ENCODE data around the gene ANXA6. TPM values are rescaled to one million over a fixed set of nuclear protein-coding genes. Genes with fewer than 3 reads are reported as not detected.

Gene ANXA6
- total RNA-seq, 1 donor, result 194 TPM

GRCh38 chr5:151132963-151133362, 24.6 kb downstream of the ANXA6 start:
- no peak for DNase-seq (ENCODE audit: low read depth)
- TF ChIP-seq, protein P1, sequence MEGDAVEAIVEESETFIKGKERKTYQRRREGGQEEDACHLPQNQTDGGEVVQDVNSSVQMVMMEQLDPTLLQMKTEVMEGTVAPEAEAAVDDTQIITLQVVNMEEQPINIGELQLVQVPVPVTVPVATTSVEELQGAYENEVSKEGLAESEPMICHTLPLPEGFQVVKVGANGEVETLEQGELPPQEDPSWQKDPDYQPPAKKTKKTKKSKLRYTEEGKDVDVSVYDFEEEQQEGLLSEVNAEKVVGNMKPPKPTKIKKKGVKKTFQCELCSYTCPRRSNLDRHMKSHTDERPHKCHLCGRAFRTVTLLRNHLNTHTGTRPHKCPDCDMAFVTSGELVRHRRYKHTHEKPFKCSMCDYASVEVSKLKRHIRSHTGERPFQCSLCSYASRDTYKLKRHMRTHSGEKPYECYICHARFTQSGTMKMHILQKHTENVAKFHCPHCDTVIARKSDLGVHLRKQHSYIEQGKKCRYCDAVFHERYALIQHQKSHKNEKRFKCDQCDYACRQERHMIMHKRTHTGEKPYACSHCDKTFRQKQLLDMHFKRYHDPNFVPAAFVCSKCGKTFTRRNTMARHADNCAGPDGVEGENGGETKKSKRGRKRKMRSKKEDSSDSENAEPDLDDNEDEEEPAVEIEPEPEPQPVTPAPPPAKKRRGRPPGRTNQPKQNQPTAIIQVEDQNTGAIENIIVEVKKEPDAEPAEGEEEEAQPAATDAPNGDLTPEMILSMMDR (IDR thresholded peaks at IDR 0.05; ENCODE audit: insufficient read depth, low read length), result no peak
- no peak overlapping the region for H3K4me3 ChIP-seq (ENCODE audit: low read depth, low read length)

DNA sequence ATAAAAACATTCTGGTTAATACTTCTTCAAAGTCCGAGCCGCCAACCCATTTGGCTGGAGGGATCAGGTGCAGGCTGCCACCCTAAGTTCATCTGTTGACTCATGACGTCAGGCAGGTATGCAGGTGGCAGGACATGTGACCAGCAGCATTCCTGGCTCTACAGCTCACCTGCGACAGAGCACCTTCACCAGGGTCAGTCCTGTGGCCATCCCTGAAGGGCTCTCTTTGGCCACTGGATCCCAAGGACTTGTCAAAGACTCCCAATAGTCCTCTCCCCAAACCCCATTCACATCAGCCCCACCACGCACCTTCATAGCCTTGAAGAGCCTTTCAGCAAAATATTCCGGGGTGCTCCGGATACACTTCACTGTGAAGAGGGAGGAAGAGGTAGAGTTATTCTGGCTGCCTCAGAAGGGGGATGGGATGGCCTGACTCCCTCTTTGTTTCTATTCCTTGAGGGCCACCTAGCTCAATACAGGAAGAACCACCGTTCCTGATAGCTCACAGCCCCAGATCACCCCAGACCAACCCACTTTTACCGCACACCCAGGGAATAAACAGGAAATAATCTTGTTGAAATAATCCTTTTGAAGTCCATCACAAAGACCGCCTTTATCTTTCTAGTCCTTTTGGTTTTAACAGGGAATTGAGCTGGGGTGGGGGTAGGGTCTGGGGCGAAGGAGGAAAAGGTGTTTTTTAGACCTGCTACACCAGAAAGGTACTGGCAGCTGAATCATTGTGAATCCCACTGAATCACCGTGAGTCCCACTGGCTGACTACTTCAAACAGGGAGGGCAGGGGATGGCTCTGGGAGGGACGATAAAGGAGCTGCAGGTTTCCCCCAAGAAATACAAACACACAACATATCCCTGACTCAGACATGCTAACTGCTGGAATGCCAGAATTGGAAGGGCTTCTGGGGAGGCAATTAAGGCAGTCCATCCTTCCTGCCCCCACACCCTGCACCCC, 26.4 kb downstream of the ANXA6 start:
- TF ChIP-seq, protein P1 (IDR thresholded peaks at IDR 0.05; ENCODE audit: insufficient read depth, low read length), result no peak
- no peak for DNase-seq (ENCODE audit: low read depth)

GRCh38 chr5:151130235-151130921, 27.2 kb downstream of the ANXA6 start:
- no peak overlapping the region for H3K4me3 ChIP-seq (ENCODE audit: low read depth, low read length)
- TF ChIP-seq, protein P1 (IDR thresholded peaks at IDR 0.05; ENCODE audit: insufficient read depth, low read length), result no peak
- DNase-seq (ENCODE audit: low read depth), result no peak

More for the DNA sequence above, 26.4 kb downstream of the ANXA6 start:
- H3K4me3 ChIP-seq (ENCODE audit: low read depth, low read length), result no peak overlapping the region

- no peak overlapping the region for H3K4me3 ChIP-seq (ENCODE audit: low read depth, low read length)
- TF ChIP-seq, protein P1 (IDR thresholded peaks at IDR 0.05; ENCODE audit: insufficient read depth, low read length), result no peak
- DNase-seq (ENCODE audit: low read depth), result no peak
Observed at GRCh38 chr5:151128817-151129216, 28.8 kb downstream of the ANXA6 start.

DNA sequence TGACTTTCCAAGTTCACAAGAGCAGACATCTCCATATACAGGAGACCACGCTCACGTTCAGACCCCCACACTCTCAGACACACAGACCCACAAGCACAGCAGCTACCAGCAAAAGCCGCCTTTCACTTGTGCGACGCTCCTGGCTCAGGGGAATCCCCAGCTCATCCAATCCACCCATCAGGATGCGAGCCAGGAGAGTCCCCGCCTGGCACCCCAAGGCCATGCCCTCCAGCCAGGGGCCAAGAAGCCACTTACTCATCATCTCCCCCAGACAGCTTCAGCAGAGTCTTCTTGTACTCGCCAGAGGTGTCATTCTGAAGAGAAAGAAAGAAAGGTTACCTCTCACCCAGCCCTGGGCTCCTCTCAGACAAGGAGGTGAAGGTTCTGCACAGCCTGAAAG, 29.7 kb downstream of the ANXA6 start:
- TF ChIP-seq, protein P1 (IDR thresholded peaks at IDR 0.05; ENCODE audit: insufficient read depth, low read length), result no peak
- H3K4me3 ChIP-seq (ENCODE audit: low read depth, low read length), result no peak overlapping the region
- no peak for DNase-seq (ENCODE audit: low read depth)

GRCh38 chr5:151126199-151126645, 31.4 kb downstream of the ANXA6 start:
- TF ChIP-seq, protein P1 (IDR thresholded peaks at IDR 0.05; ENCODE audit: insufficient read depth, low read length), result peak; percentile 80
- no peak overlapping the region for H3K4me3 ChIP-seq (ENCODE audit: low read depth, low read length)
- peak; percentile 60 for DNase-seq (ENCODE audit: low read depth)
